ENCODE data around the gene JMJD6. TPM values are rescaled to one million over a fixed set of nuclear protein-coding genes. Genes with fewer than 3 reads are reported as not detected.

The JMJD6 gene
- total RNA-seq, 3 donors from 2014 or later (not counting 1 experiment from before 2014, with no cell fraction given) = 169 to 257 (median 195) TPM

- Mint-ChIP-seq H3K27ac (no peak overlapping the region), H3K27me3 (ENCODE audit: low read depth in 2 of 2) (no peaks in the 10 kb centered on the region), H3K9me3 (no peaks in the 10 kb centered on the region), H3K36me3 (no peaks in the 10 kb centered on the region), H3K4me3 (no peak overlapping the region), H3K4me1 (peaks cover 0 to 3% of the 10 kb centered on the region in 2 donors)
- intact Hi-C loops (cut with micrococcal nuclease) = no loop called here
- WGBS (ENCODE audit: insufficient coverage) = 100% methylated on average over 2 of the region's 3 CpGs
- Histone ChIP-seq H3K4me3 (ENCODE audit: low read length) (no peak overlapping the region), H3K27ac (ENCODE audit: low read length) (no peak overlapping the region), H3K9me3 (ENCODE audit: control insufficient read depth, insufficient read depth, low read length) (no peaks in the 10 kb centered on the region), H3K27me3 (ENCODE audit: control insufficient read depth, insufficient read depth, low read length) (no peaks in the 10 kb centered on the region), H3K36me3 (ENCODE audit: control insufficient read depth, insufficient read depth, low read length) (peaks cover 10% of the 10 kb centered on the region), H3K4me1 (ENCODE audit: control insufficient read depth, insufficient read depth, low read length) (peaks cover 2% of the 10 kb centered on the region)
- no peak for DNase-seq
- no peak for ATAC-seq
- TF ChIP-seq, protein P1, sequence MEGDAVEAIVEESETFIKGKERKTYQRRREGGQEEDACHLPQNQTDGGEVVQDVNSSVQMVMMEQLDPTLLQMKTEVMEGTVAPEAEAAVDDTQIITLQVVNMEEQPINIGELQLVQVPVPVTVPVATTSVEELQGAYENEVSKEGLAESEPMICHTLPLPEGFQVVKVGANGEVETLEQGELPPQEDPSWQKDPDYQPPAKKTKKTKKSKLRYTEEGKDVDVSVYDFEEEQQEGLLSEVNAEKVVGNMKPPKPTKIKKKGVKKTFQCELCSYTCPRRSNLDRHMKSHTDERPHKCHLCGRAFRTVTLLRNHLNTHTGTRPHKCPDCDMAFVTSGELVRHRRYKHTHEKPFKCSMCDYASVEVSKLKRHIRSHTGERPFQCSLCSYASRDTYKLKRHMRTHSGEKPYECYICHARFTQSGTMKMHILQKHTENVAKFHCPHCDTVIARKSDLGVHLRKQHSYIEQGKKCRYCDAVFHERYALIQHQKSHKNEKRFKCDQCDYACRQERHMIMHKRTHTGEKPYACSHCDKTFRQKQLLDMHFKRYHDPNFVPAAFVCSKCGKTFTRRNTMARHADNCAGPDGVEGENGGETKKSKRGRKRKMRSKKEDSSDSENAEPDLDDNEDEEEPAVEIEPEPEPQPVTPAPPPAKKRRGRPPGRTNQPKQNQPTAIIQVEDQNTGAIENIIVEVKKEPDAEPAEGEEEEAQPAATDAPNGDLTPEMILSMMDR (IDR thresholded peaks at IDR 0.05) = no peak
Observed at GRCh38 chr17:76758570-76758969, 32.2 kb upstream of the JMJD6 start.

DNA sequence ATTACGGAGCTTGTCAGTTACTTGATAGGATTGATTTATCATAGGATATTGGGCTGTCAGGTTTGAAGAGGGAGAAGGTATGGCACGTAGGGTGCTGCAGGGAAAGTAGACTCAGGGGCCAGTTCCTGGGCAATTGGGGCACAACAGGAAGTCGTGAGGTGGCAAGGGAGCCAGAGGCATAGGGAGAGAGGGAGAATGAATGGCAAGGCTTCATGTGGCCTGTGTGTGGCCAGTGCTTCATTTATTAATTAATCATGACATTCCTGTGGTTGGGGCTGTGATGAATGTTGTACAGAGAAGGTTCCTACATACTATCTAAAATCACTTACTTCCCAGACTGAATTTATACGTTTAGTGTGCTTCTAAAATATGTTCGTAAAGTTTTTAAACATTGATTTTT, 30.9 kb upstream of the JMJD6 start:
- peaks cover 0 to 8% of the 10 kb centered on the region in 2 donors for H3K4me1 Mint-ChIP-seq
- TF ChIP-seq, protein P1 (IDR thresholded peaks at IDR 0.05) = no peak
- intact Hi-C loops (cut with micrococcal nuclease) = no loop called here
- H3K27me3 Mint-ChIP-seq (ENCODE audit: low read depth in 2 of 2) = no peaks in the 10 kb centered on the region
- ATAC-seq = no peak
- H3K27ac Mint-ChIP-seq = no peak overlapping the region
- Histone ChIP-seq H3K4me3 (ENCODE audit: low read length) (no peak overlapping the region), H3K27ac (ENCODE audit: low read length) (no peak overlapping the region), H3K27me3 (ENCODE audit: control insufficient read depth, insufficient read depth, low read length) (no peaks in the 10 kb centered on the region), H3K9me3 (ENCODE audit: control insufficient read depth, insufficient read depth, low read length) (no peaks in the 10 kb centered on the region), H3K36me3 (ENCODE audit: control insufficient read depth, insufficient read depth, low read length) (peaks cover 10% of the 10 kb centered on the region), H3K4me1 (ENCODE audit: control insufficient read depth, insufficient read depth, low read length) (peaks cover 11% of the 10 kb centered on the region)
- H3K4me3 Mint-ChIP-seq = no peak overlapping the region
- H3K9me3 Mint-ChIP-seq = no peaks in the 10 kb centered on the region
- H3K36me3 Mint-ChIP-seq = no peaks in the 10 kb centered on the region
- 97% methylated on average over 5 of the region's 5 CpGs for WGBS (ENCODE audit: insufficient coverage)
- no peak for DNase-seq

- H3K36me3 Mint-ChIP-seq = no peaks in the 10 kb centered on the region
- ATAC-seq = no peak
- DNase-seq = no peak
- intact Hi-C loops (cut with micrococcal nuclease) = no loop called here
- Histone ChIP-seq H3K4me1 (ENCODE audit: control insufficient read depth, insufficient read depth, low read length) (peaks cover 19% of the 10 kb centered on the region), H3K9me3 (ENCODE audit: control insufficient read depth, insufficient read depth, low read length) (no peaks in the 10 kb centered on the region), H3K4me3 (ENCODE audit: low read length) (no peak overlapping the region), H3K27me3 (ENCODE audit: control insufficient read depth, insufficient read depth, low read length) (no peaks in the 10 kb centered on the region), H3K36me3 (ENCODE audit: control insufficient read depth, insufficient read depth, low read length) (peaks cover 10% of the 10 kb centered on the region), H3K27ac (ENCODE audit: low read length) (no peak overlapping the region)
- WGBS (ENCODE audit: insufficient coverage) = 100% methylated on average over 1 of the region's 2 CpGs
- H3K4me1 Mint-ChIP-seq = peaks cover 0 to 8% of the 10 kb centered on the region in 2 donors
- TF ChIP-seq, protein P1 (IDR thresholded peaks at IDR 0.05) = no peak
- H3K9me3 Mint-ChIP-seq = no peaks in the 10 kb centered on the region
- H3K4me3 Mint-ChIP-seq = peak overlapping the region; percentile 13
- no peak overlapping the region for H3K27ac Mint-ChIP-seq
- no peaks in the 10 kb centered on the region for H3K27me3 Mint-ChIP-seq (ENCODE audit: low read depth in 2 of 2)
Observed at GRCh38 chr17:76755285-76755684, 28.9 kb upstream of the JMJD6 start.

All from natural killer cell (primary cell).